Keratinocyte (primary cell): ENCODE data around the gene IER2.

Source experiments
- EZH2 ChIP-seq: IDR thresholded peaks from one replicate; pipeline ENCODE4 v1.6.1; 2012; ENCODE audit warnings: inconsistent platforms, mild to moderate bottlenecking, low read length, moderate library complexity
- TF ChIP-seq, protein P1 (sequence below), 3 experiments: IDR thresholded peaks in 1 of 3; conservative IDR thresholded peaks in 1 of 3; optimal IDR thresholded peaks in 1 of 3; 2 replicates in 2 of 3; 3 replicates in 1 of 3; pipeline versions ENCODE3 to v1.5.1; 2011; ENCODE audit warnings: low read length in 3 of 3, mild to moderate bottlenecking in 3 of 3, moderate library complexity in 2 of 3, control low read depth in 1 of 3, inconsistent platforms in 1 of 3; ENCODE audit not compliant: insufficient read depth in 2 of 3; ENCODE audit errors: extremely low read depth in 1 of 3

DNA sequence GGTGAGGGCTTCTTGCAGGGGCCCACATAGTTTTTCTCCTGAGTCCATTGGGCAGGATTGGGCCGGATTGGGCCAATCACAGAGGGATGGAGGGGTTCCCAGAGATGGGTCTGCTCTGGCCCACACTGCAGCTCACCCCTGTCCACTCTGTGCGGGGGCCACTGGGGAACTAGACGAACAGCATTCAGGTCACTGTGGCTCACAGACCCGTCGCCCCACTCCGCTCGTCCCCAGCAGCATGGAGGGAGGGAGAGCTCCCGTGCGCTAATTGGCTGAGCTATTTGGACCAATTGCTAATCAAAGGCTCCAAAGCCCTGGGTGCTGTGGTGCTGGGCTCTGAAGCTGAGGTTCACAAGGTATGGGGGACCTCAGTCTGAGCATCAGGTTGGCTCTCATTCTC lies 20.8 kb upstream of the IER2 start:
- TF ChIP-seq, protein P1, sequence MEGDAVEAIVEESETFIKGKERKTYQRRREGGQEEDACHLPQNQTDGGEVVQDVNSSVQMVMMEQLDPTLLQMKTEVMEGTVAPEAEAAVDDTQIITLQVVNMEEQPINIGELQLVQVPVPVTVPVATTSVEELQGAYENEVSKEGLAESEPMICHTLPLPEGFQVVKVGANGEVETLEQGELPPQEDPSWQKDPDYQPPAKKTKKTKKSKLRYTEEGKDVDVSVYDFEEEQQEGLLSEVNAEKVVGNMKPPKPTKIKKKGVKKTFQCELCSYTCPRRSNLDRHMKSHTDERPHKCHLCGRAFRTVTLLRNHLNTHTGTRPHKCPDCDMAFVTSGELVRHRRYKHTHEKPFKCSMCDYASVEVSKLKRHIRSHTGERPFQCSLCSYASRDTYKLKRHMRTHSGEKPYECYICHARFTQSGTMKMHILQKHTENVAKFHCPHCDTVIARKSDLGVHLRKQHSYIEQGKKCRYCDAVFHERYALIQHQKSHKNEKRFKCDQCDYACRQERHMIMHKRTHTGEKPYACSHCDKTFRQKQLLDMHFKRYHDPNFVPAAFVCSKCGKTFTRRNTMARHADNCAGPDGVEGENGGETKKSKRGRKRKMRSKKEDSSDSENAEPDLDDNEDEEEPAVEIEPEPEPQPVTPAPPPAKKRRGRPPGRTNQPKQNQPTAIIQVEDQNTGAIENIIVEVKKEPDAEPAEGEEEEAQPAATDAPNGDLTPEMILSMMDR (optimal IDR thresholded peaks at IDR 0.05 in 1 of 3, IDR thresholded peaks at IDR 0.05 in 1 of 3, conservative IDR thresholded peaks at IDR 0.05 in 1 of 3; ENCODE audit: extremely low read depth in 1 of 3, insufficient read depth in 2 of 3, low read length in 3 of 3): no peak
- no peak for TF ChIP-seq EZH2
